A549 (cell line): Measurements from ENCODE around the gene CD180. TPM values are rescaled to one million over a fixed set of nuclear protein-coding genes. Genes with fewer than 3 reads are reported as not detected.

ENCODE experiments used
- ATAC-seq, 2 experiments: fragments of 200-7000 bp in 1 of 2; fragments of >200 bp in 1 of 2; cut with Nextera tagmentation in 1 of 2; cut with Tn5 transposase in 1 of 2; 3 replicates each; pipeline versions ENCODE4 v1.8.0 to v1.9.1; 2018 to 2020; ENCODE audit warnings: mild to moderate bottlenecking in 1 of 2, moderate library complexity in 1 of 2
- CTCF ChIA-PET: fragments of 300-600 bp; sonication (Branson Sonifier 250); formaldehyde crosslinking; extraction: SDS; loops from one replicate; lab custom pipeline; 2021; ENCODE audit warnings: antibody characterized with exemption, inconsistent platforms; lab: Yijun Ruan, JAX
- POLR2A ChIA-PET: fragments of 350-600 bp; formaldehyde crosslinking; extraction: SDS; loops from one replicate; lab custom pipeline; 2021; ENCODE audit warnings: antibody characterized with exemption, inconsistent platforms; lab: Yijun Ruan, JAX
- DNase-seq, 2 experiments: peaks; one replicate each; pipeline versions ENCODE4 v3.0.0 to v3.0.0-alpha.2; 2011 to 2016; ENCODE audit warnings: low read depth in 1 of 2, low spot score in 1 of 2
- FAIRE-seq: peaks from 2 replicates; lab custom pipeline; 2011; peaks lifted over from hg19 to GRCh38; lab: Jason Lieb, UNC
- H3K27ac ChIP-seq, 2 experiments: fragments of >200 bp; sonication (Bioruptor Twin); formaldehyde crosslinking; 3 replicates each; pipeline ENCODE4 v1.5.1; 2016 to 2017
- H3K4me1 ChIP-seq: fragments of >200 bp; sonication (Bioruptor Twin); formaldehyde crosslinking; 3 replicates; pipeline ENCODE4 v1.6.1; 2016
- H3K4me2 ChIP-seq: fragments of >200 bp; sonication (Bioruptor Twin); formaldehyde crosslinking; 3 replicates; pipeline ENCODE4 v1.6.1; 2016
- H3K4me3 ChIP-seq: fragments of >200 bp; sonication (Bioruptor Twin); formaldehyde crosslinking; 3 replicates; pipeline ENCODE4 v1.5.1; 2016
- H3K9me3 ChIP-seq: fragments of >200 bp; sonication (Bioruptor Twin); formaldehyde crosslinking; 3 replicates; pipeline ENCODE4 v1.6.1; 2016
- CEBPB ChIP-seq, 2 experiments: fragments of >200 bp in 1 of 2; sonication (Bioruptor Twin) in 1 of 2; formaldehyde crosslinking in 1 of 2; IDR thresholded peaks; 2 replicates each; pipeline ENCODE4 v1.6.1; 2012 to 2016
- EHF ChIP-seq: fragments of 250-450 bp; sonication (Bioruptor Pico); IDR thresholded peaks from 2 replicates; pipeline ENCODE4 v1.5.0; 2020; ENCODE audit warnings: mild to moderate bottlenecking
- EHMT2 ChIP-seq: fragments of 200-600 bp; sonication (generic); IDR thresholded peaks from 2 replicates; pipeline ENCODE4 v1.6.1; 2016; ENCODE audit warnings: antibody characterized with exemption, low read depth, mild to moderate bottlenecking, moderate library complexity
- EP300 ChIP-seq, 2 experiments: fragments of >200 bp; sonication (Bioruptor Twin); formaldehyde crosslinking; IDR thresholded peaks; 2 replicates in 1 of 2; 3 replicates in 1 of 2; pipeline ENCODE4 v1.6.1; 2016 to 2017
- ESRRA ChIP-seq: fragments of 150-350 bp; IDR thresholded peaks from 2 replicates; pipeline ENCODE4 v1.6.1; 2014; ENCODE audit warnings: mild to moderate bottlenecking, low read length, borderline replicate concordance
- FOXS1 ChIP-seq: fragments of 250-450 bp; sonication (Bioruptor Pico); IDR thresholded peaks from 2 replicates; pipeline ENCODE4 v1.5.0; 2020; ENCODE audit warnings: mild to moderate bottlenecking, moderate library complexity
- HDAC2 ChIP-seq: fragments of 200-600 bp; sonication (generic); IDR thresholded peaks from 2 replicates; pipeline ENCODE4 v1.6.1; 2016
- HEYL ChIP-seq: fragments of 250-450 bp; sonication (Bioruptor Pico); IDR thresholded peaks from 2 replicates; pipeline ENCODE4 v1.8.0; 2021; ENCODE audit warnings: mild to moderate bottlenecking, moderate library complexity
- HOXB5 ChIP-seq: fragments of 250-450 bp; sonication (Bioruptor Pico); IDR thresholded peaks from 2 replicates; pipeline ENCODE4 v1.5.0; 2020; ENCODE audit warnings: mild to moderate bottlenecking, moderate library complexity
- KDM1A ChIP-seq: fragments of 200-600 bp; sonication (generic); IDR thresholded peaks from 2 replicates; pipeline ENCODE4 v1.6.1; 2016; ENCODE audit warnings: low read depth, mild to moderate bottlenecking
- MAFK ChIP-seq: fragments of 450-650 bp; IDR thresholded peaks from 2 replicates; pipeline ENCODE4 v1.6.1; 2014; ENCODE audit not compliant: partially characterized antibody
- MAZ ChIP-seq: fragments of 150-350 bp; IDR thresholded peaks from 2 replicates; pipeline ENCODE4 v1.6.1; 2014; ENCODE audit warnings: antibody characterized with exemption, low read depth, low read length, borderline replicate concordance
- NFE2L2 ChIP-seq: fragments of 150-350 bp; conservative IDR thresholded peaks from 2 replicates; pipeline ENCODE4 v1.6.1; 2014; ENCODE audit warnings: low read length
- NR3C1 ChIP-seq: fragments of >200 bp; sonication (Bioruptor Twin); formaldehyde crosslinking; IDR thresholded peaks from 3 replicates; pipeline ENCODE4 v1.6.1; 2017
- POLR2AphosphoS2 ChIP-seq: conservative IDR thresholded peaks from 2 replicates; pipeline ENCODE4 v1.6.1; 2012; ENCODE audit warnings: low read length, improper control_type of control experiment, inconsistent platforms
- RAD21 ChIP-seq, 2 experiments: fragments of >200 bp in 1 of 2; sonication (Bioruptor Twin) in 1 of 2; formaldehyde crosslinking in 1 of 2; IDR thresholded peaks in 1 of 2; conservative IDR thresholded peaks in 1 of 2; 2 replicates in 1 of 2; 3 replicates in 1 of 2; pipeline ENCODE4 v1.6.1; 2012 to 2018; ENCODE audit warnings: inconsistent platforms in 1 of 2
- RARB ChIP-seq: fragments of 250-450 bp; sonication (Bioruptor Pico); IDR thresholded peaks from 2 replicates; pipeline ENCODE4 v1.8.0; 2021; ENCODE audit warnings: mild to moderate bottlenecking, moderate library complexity
- SMC3 ChIP-seq: fragments of >200 bp; sonication (Bioruptor Twin); formaldehyde crosslinking; IDR thresholded peaks from 3 replicates; pipeline ENCODE4 v1.6.1; 2018; ENCODE audit warnings: inconsistent platforms
- SREBF2 ChIP-seq: fragments of 450-650 bp; IDR thresholded peaks from 2 replicates; pipeline ENCODE4 v1.6.1; 2014; ENCODE audit warnings: mild to moderate bottlenecking, moderate library complexity
- ZC3H11A ChIP-seq: fragments of 450-650 bp; IDR thresholded peaks from 2 replicates; pipeline ENCODE4 v1.6.1; 2014; ENCODE audit warnings: antibody characterized with exemption, mild to moderate bottlenecking
- WGBS: methylation state at CpG from one replicate; pipeline ENCODE4 v1.1.6; 2017; ENCODE audit errors: missing lambda C conversion rate; 5-methylcytosine and 5-hydroxymethylcytosine counted together
- polyA plus RNA-seq, 4 experiments: library from polyadenylated mRNA; depleted of rRNA in 3 of 4; stranded (reverse); fragments of >200 nt; fragmentation: RNase III in 1 of 4; extraction: RNeasy Plus Mini Kit Qiagen cat#74134 plus additional on column Dnase treatment in 1 of 4; gene quantifications; 2 replicates in 3 of 4; 3 replicates in 1 of 4; pipeline ENCODE4 v1.2.3, GENCODE V29; 2011 to 2017
- TF ChIP-seq, protein P1 (sequence below): fragments of >200 bp; sonication (Bioruptor Twin); formaldehyde crosslinking; IDR thresholded peaks from 3 replicates; pipeline ENCODE4 v1.5.1; 2016
- TF ChIP-seq, protein P2 (sequence below): fragments of 200-600 bp; sonication (generic); IDR thresholded peaks from 2 replicates; pipeline ENCODE4 v1.6.1; 2016; ENCODE audit warnings: antibody characterized with exemption, mild to moderate bottlenecking, moderate library complexity
- TF ChIP-seq, protein P3 (sequence below): fragments of 250-450 bp; sonication (Bioruptor Pico); IDR thresholded peaks from 2 replicates; pipeline ENCODE4 v1.5.0; 2020; ENCODE audit warnings: low read depth, mild to moderate bottlenecking, moderate library complexity
- TF ChIP-seq, protein P4 (sequence below): fragments of >200 bp; sonication (Bioruptor Twin); formaldehyde crosslinking; IDR thresholded peaks from 2 replicates; pipeline ENCODE4 v1.6.1; 2016
- TF ChIP-seq, protein P5 (sequence below): fragments of 150-350 bp; IDR thresholded peaks from 2 replicates; pipeline ENCODE4 v1.6.1; 2014; ENCODE audit warnings: low read depth, mild to moderate bottlenecking, low read length

The CD180 gene
- polyA plus RNA-seq, 2 of the 4 experiments (the other 2 are of a cell fraction), result not detected

DNA sequence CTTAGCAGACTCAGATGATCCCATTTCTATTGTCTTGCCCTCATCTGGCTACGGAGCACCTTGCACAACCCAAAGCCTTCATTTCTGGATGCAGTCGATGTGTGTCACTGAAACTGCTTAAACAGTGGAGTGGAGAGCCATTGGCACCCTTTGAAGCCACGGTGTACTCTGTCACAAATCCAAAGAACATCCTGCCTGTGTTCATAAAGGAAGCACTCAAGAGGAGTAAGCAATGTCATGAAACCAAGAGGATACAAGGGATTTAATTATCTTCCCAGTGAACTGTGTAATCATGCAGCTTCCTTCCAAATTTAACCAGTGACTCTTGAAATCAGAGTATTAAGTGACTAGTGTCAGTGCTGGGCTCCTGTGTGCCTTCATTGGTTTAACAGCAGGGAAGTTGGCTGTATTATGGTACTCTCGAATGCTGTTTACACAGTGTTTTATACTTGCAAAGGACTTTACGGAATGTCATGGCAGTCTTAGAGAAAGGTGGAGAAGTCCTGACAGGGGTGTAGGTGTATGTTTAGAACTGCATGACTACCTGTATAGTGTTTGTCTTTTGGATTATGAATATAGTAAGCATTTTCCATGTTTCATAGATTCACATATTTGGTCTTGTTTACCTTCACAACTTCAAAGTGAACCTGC, 41.9 kb downstream of the CD180 start:
- CTCF ChIA-PET, result interaction anchor here (1.0 to 6.4 kb wide), 4 partner anchors 11 to 347 kb away, joined by 5 to 109 read pairs (median 18); no protein-coding TSS in a partner anchor
- no peak for ATAC-seq
- Histone ChIP-seq H3K4me2 (no peak overlapping the region), H3K27ac (no peak overlapping the region), H3K9me3 (no peaks in the 10 kb centered on the region), H3K4me3 (no peak overlapping the region), H3K4me1 (peaks cover under 1% of the 10 kb centered on the region)
- TF ChIP-seq, protein P1, sequence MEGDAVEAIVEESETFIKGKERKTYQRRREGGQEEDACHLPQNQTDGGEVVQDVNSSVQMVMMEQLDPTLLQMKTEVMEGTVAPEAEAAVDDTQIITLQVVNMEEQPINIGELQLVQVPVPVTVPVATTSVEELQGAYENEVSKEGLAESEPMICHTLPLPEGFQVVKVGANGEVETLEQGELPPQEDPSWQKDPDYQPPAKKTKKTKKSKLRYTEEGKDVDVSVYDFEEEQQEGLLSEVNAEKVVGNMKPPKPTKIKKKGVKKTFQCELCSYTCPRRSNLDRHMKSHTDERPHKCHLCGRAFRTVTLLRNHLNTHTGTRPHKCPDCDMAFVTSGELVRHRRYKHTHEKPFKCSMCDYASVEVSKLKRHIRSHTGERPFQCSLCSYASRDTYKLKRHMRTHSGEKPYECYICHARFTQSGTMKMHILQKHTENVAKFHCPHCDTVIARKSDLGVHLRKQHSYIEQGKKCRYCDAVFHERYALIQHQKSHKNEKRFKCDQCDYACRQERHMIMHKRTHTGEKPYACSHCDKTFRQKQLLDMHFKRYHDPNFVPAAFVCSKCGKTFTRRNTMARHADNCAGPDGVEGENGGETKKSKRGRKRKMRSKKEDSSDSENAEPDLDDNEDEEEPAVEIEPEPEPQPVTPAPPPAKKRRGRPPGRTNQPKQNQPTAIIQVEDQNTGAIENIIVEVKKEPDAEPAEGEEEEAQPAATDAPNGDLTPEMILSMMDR, result no peak
- TF ChIP-seq CEBPB (IDR thresholded peaks at IDR 0.05) (no peak), RAD21 (conservative IDR thresholded peaks at IDR 0.05 in 1 of 2, IDR thresholded peaks at IDR 0.05 in 1 of 2) (no peak), FOXS1 (CRISPR knock-in tag) (no peak), HOXB5 (CRISPR knock-in tag) (no peak), EHF (CRISPR knock-in tag) (no peak), NR3C1 (no peak), HEYL (CRISPR knock-in tag) (no peak), POLR2AphosphoS2 (no peak), EP300 (IDR thresholded peaks at IDR 0.05) (no peak), MAZ (no peak)
- TF ChIP-seq, protein P2, sequence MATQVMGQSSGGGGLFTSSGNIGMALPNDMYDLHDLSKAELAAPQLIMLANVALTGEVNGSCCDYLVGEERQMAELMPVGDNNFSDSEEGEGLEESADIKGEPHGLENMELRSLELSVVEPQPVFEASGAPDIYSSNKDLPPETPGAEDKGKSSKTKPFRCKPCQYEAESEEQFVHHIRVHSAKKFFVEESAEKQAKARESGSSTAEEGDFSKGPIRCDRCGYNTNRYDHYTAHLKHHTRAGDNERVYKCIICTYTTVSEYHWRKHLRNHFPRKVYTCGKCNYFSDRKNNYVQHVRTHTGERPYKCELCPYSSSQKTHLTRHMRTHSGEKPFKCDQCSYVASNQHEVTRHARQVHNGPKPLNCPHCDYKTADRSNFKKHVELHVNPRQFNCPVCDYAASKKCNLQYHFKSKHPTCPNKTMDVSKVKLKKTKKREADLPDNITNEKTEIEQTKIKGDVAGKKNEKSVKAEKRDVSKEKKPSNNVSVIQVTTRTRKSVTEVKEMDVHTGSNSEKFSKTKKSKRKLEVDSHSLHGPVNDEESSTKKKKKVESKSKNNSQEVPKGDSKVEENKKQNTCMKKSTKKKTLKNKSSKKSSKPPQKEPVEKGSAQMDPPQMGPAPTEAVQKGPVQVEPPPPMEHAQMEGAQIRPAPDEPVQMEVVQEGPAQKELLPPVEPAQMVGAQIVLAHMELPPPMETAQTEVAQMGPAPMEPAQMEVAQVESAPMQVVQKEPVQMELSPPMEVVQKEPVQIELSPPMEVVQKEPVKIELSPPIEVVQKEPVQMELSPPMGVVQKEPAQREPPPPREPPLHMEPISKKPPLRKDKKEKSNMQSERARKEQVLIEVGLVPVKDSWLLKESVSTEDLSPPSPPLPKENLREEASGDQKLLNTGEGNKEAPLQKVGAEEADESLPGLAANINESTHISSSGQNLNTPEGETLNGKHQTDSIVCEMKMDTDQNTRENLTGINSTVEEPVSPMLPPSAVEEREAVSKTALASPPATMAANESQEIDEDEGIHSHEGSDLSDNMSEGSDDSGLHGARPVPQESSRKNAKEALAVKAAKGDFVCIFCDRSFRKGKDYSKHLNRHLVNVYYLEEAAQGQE, result no peak
- POLR2A ChIA-PET, result no interaction called here
- no peak for DNase-seq
- WGBS, result 69% methylated on average over 5 of the region's 5 CpGs
- no peak for FAIRE-seq

DNA sequence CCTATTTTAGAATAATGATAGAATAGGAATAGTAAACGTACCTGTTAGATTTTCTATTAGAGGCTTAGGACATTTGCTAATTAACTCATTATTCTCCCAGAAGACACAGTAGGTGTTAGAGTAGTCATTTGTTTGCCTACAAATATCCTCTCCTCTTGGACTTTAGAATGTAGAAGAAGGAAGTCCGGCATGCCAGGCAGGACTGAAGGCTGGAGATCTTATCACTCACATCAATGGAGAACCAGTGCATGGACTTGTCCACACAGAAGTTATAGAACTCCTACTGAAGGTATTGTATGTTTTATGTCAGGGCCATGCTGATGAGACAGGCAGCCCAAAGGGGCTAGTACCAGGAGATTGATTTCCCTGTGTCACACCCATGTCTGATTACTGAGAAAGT, 43.3 kb downstream of the CD180 start:
- Histone ChIP-seq H3K4me3 (no peak overlapping the region), H3K9me3 (no peaks in the 10 kb centered on the region), H3K27ac (no peak overlapping the region), H3K4me2 (no peak overlapping the region), H3K4me1 (no peaks in the 10 kb centered on the region)
- ATAC-seq (no peak), DNase-seq (no peak), FAIRE-seq (no peak)
- ChIA-PET CTCF (interaction anchor here (0.8 kb wide), 1 partner anchor 15 kb away, joined by 4 read pairs; no protein-coding TSS in a partner anchor), POLR2A (no interaction called here)
- 70% methylated on average over 2 of the region's 2 CpGs for WGBS
- TF ChIP-seq, protein P3, sequence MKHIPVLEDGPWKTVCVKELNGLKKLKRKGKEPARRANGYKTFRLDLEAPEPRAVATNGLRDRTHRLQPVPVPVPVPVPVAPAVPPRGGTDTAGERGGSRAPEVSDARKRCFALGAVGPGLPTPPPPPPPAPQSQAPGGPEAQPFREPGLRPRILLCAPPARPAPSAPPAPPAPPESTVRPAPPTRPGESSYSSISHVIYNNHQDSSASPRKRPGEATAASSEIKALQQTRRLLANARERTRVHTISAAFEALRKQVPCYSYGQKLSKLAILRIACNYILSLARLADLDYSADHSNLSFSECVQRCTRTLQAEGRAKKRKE (CRISPR knock-in tag), result no peak
- TF ChIP-seq, protein P4, sequence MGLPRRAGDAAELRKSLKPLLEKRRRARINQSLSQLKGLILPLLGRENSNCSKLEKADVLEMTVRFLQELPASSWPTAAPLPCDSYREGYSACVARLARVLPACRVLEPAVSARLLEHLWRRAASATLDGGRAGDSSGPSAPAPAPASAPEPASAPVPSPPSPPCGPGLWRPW, result no peak

DNA sequence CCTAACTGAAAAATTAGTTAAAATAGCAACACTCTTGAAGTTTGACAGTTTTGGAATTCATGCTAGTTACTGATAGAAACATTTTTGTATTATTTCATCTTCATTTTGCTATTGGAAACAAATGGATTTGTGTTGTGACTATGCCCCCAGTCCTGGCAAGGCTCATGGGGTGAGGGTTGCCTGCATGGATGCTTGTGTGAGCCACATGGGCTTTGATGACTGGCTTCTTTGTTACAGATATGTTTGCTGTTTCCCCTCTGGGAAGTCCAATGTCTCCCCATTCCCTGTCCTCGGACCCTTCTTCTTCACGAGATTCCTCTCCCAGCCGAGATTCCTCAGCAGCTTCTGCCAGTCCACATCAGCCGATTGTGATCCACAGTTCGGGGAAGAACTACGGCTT, 44.2 kb downstream of the CD180 start:
- Histone ChIP-seq H3K4me1 (no peaks in the 10 kb centered on the region), H3K9me3 (no peaks in the 10 kb centered on the region), H3K4me3 (no peak overlapping the region), H3K4me2 (no peak overlapping the region), H3K27ac (no peak overlapping the region)
- 96% methylated on average over 6 of the region's 6 CpGs for WGBS
- FAIRE-seq (no peak), ATAC-seq (no peak), DNase-seq (no peak)
- ChIA-PET POLR2A (no interaction called here), CTCF (interaction anchor here (0.6 to 3.4 kb wide), 4 partner anchors 15 to 373 kb away, joined by 3 to 29 read pairs (median 4); no protein-coding TSS in a partner anchor)
- no peak for TF ChIP-seq RAD21 (conservative IDR thresholded peaks at IDR 0.05 in 1 of 2, IDR thresholded peaks at IDR 0.05 in 1 of 2)
- TF ChIP-seq ZC3H11A, result no peak
- no peak for TF ChIP-seq EHMT2
- TF ChIP-seq NFE2L2, result no peak
- no peak for TF ChIP-seq RARB (CRISPR knock-in tag)
- TF ChIP-seq, protein P4, result no peak
- TF ChIP-seq KDM1A, result no peak
- TF ChIP-seq EHF (CRISPR knock-in tag), result no peak
- TF ChIP-seq, protein P5, sequence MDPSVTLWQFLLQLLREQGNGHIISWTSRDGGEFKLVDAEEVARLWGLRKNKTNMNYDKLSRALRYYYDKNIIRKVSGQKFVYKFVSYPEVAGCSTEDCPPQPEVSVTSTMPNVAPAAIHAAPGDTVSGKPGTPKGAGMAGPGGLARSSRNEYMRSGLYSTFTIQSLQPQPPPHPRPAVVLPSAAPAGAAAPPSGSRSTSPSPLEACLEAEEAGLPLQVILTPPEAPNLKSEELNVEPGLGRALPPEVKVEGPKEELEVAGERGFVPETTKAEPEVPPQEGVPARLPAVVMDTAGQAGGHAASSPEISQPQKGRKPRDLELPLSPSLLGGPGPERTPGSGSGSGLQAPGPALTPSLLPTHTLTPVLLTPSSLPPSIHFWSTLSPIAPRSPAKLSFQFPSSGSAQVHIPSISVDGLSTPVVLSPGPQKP, result no peak
- TF ChIP-seq SREBF2, result no peak
- TF ChIP-seq MAFK, result no peak
- no peak for TF ChIP-seq ESRRA
- no peak for TF ChIP-seq HDAC2
- TF ChIP-seq SMC3, result no peak
- no peak for TF ChIP-seq CEBPB (IDR thresholded peaks at IDR 0.05)
